ENCODE data around the gene GNA15.
"Not testable (repeated sequence)": the region's sequence is repeated elsewhere in the genome, so short reads cannot be mapped to it uniquely, and the experiment has no call there.

The GNA15 gene

GRCh38 chr19:3151563-3152418 is 16.0 kb downstream of the GNA15 start:
- no peak for FAIRE-seq

GRCh38 chr19:3152419-3152780 is 16.6 kb downstream of the GNA15 start:
- FAIRE-seq = no peak

- no peak for FAIRE-seq
Measured at GRCh38 chr19:3153286-3154230, 17.7 kb downstream of the GNA15 start.

GRCh38 chr19:3154447-3154846 is 18.6 kb downstream of the GNA15 start:
- FAIRE-seq = not testable (repeated sequence)

GRCh38 chr19:3154957-3155736 is 19.3 kb downstream of the GNA15 start:
- FAIRE-seq = no peak

GRCh38 chr19:3157096-3157845 is 21.4 kb downstream of the GNA15 start:
- no peak for FAIRE-seq

GRCh38 chr19:3159565-3159964 is 23.7 kb downstream of the GNA15 start:
- FAIRE-seq = no peak

GRCh38 chr19:3160219-3160618 is 24.4 kb downstream of the GNA15 start:
- FAIRE-seq = no peak

- no peak for FAIRE-seq
Measured at GRCh38 chr19:3161453-3161852, 25.6 kb downstream of the GNA15 start.

GRCh38 chr19:3162418-3163229 is 26.8 kb downstream of the GNA15 start:
- FAIRE-seq = no peak

- no peak for FAIRE-seq
Measured at GRCh38 chr19:3163230-3163886, 27.5 kb downstream of the GNA15 start.

- FAIRE-seq = no peak
Measured at GRCh38 chr19:3163943-3164342, 28.1 kb downstream of the GNA15 start.

GRCh38 chr19:3167533-3168272 is 31.9 kb downstream of the GNA15 start:
- no peak for FAIRE-seq

- FAIRE-seq = no peak
Measured at GRCh38 chr19:3171894-3172672, 36.2 kb downstream of the GNA15 start.

- not testable (repeated sequence) for FAIRE-seq
Measured at GRCh38 chr19:3172673-3173000, 36.8 kb downstream of the GNA15 start.

- no peak for FAIRE-seq
Measured at GRCh38 chr19:3175781-3176714, 40.2 kb downstream of the GNA15 start.

- FAIRE-seq = no peak
Measured at GRCh38 chr19:3176715-3177501, 41.1 kb downstream of the GNA15 start.

All from A204.1 (cell line).